ENCODE measurements around the gene TTLL11.

- TF ChIP-seq CTCF (IDR thresholded peaks at IDR 0.05), result no peak
- no peak for TF ChIP-seq ZFX (IDR thresholded peaks at IDR 0.05; ENCODE audit: borderline replicate concordance)
Measured at GRCh38 chr9:121950866-121951265, 142.2 kb downstream of the TTLL11 start.

All from 22Rv1 (cell line).